ENCODE measurements around the gene PTN.

The PTN gene

GRCh38 chr7:137335814-137336213, 7.7 kb downstream of the PTN start:
- H3K9ac ChIP-seq: no peak overlapping the region
- no peaks in the 10 kb centered on the region for H4K20me1 ChIP-seq (ENCODE audit: insufficient read depth)
- no peaks in the 10 kb centered on the region for H3K4me1 ChIP-seq (ENCODE audit: low read depth, poor library complexity, severe bottlenecking)
- no peaks in the 10 kb centered on the region for H3K79me2 ChIP-seq (ENCODE audit: insufficient read depth, low read depth)
- TF ChIP-seq, protein P1, sequence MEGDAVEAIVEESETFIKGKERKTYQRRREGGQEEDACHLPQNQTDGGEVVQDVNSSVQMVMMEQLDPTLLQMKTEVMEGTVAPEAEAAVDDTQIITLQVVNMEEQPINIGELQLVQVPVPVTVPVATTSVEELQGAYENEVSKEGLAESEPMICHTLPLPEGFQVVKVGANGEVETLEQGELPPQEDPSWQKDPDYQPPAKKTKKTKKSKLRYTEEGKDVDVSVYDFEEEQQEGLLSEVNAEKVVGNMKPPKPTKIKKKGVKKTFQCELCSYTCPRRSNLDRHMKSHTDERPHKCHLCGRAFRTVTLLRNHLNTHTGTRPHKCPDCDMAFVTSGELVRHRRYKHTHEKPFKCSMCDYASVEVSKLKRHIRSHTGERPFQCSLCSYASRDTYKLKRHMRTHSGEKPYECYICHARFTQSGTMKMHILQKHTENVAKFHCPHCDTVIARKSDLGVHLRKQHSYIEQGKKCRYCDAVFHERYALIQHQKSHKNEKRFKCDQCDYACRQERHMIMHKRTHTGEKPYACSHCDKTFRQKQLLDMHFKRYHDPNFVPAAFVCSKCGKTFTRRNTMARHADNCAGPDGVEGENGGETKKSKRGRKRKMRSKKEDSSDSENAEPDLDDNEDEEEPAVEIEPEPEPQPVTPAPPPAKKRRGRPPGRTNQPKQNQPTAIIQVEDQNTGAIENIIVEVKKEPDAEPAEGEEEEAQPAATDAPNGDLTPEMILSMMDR (conservative IDR thresholded peaks at IDR 0.05; ENCODE audit: low read depth, low read length): no peak
- H2AFZ ChIP-seq (ENCODE audit: low read depth): no peak overlapping the region
- no peak overlapping the region for H3K4me3 ChIP-seq (IDR thresholded peaks at IDR 0.05; ENCODE audit: insufficient read depth, low read depth, low read length)
- H3K27ac ChIP-seq: no peak overlapping the region
- no peak overlapping the region for H3K4me2 ChIP-seq
- no peaks in the 10 kb centered on the region for H3K27me3 ChIP-seq (ENCODE audit: insufficient read depth, low read depth)
- H3K36me3 ChIP-seq (ENCODE audit: insufficient read depth): no peaks in the 10 kb centered on the region

DNA sequence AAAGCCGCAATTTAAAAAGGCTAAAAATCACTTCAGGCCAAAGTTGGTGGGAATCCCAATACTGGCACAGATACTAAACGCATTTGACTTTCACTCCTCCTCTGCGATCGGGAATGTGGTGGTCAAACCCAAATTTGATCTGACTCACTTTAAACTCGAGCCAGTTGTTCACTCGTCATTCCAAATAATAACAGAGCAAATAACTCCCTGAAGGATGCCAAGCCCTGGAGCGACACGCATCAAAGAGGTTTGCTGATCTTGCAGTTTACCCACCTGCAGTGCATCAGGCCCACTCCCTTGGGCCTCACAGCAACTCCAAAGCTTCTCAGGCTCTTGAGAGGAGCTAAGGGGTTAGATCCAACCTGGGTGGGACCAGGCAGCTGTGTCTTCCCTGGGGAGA, 12.2 kb downstream of the PTN start:
- Histone ChIP-seq H4K20me1 (ENCODE audit: insufficient read depth) (no peaks in the 10 kb centered on the region), H3K27me3 (ENCODE audit: insufficient read depth, low read depth) (no peaks in the 10 kb centered on the region), H3K36me3 (ENCODE audit: insufficient read depth) (no peaks in the 10 kb centered on the region), H3K9ac (no peak overlapping the region), H3K27ac (no peak overlapping the region), H3K4me1 (ENCODE audit: low read depth, poor library complexity, severe bottlenecking) (no peaks in the 10 kb centered on the region), H3K79me2 (ENCODE audit: insufficient read depth, low read depth) (no peaks in the 10 kb centered on the region), H2AFZ (ENCODE audit: low read depth) (no peak overlapping the region), H3K4me3 (IDR thresholded peaks at IDR 0.05; ENCODE audit: insufficient read depth, low read depth, low read length) (no peak overlapping the region), H3K4me2 (no peak overlapping the region)
- TF ChIP-seq, protein P1 (conservative IDR thresholded peaks at IDR 0.05; ENCODE audit: low read depth, low read length): no peak

- no peaks in the 10 kb centered on the region for H3K79me2 ChIP-seq (ENCODE audit: insufficient read depth, low read depth)
- H3K4me2 ChIP-seq: no peak overlapping the region
- no peaks in the 10 kb centered on the region for H3K27me3 ChIP-seq (ENCODE audit: insufficient read depth, low read depth)
- no peaks in the 10 kb centered on the region for H3K36me3 ChIP-seq (ENCODE audit: insufficient read depth)
- no peaks in the 10 kb centered on the region for H3K4me1 ChIP-seq (ENCODE audit: low read depth, poor library complexity, severe bottlenecking)
- H2AFZ ChIP-seq (ENCODE audit: low read depth): no peak overlapping the region
- H4K20me1 ChIP-seq (ENCODE audit: insufficient read depth): no peaks in the 10 kb centered on the region
- no peak overlapping the region for H3K4me3 ChIP-seq (IDR thresholded peaks at IDR 0.05; ENCODE audit: insufficient read depth, low read depth, low read length)
- H3K9ac ChIP-seq: no peak overlapping the region
- H3K27ac ChIP-seq: no peak overlapping the region
- TF ChIP-seq, protein P1 (conservative IDR thresholded peaks at IDR 0.05; ENCODE audit: low read depth, low read length): no peak
Measured at GRCh38 chr7:137329411-137329810, 14.1 kb downstream of the PTN start.

DNA sequence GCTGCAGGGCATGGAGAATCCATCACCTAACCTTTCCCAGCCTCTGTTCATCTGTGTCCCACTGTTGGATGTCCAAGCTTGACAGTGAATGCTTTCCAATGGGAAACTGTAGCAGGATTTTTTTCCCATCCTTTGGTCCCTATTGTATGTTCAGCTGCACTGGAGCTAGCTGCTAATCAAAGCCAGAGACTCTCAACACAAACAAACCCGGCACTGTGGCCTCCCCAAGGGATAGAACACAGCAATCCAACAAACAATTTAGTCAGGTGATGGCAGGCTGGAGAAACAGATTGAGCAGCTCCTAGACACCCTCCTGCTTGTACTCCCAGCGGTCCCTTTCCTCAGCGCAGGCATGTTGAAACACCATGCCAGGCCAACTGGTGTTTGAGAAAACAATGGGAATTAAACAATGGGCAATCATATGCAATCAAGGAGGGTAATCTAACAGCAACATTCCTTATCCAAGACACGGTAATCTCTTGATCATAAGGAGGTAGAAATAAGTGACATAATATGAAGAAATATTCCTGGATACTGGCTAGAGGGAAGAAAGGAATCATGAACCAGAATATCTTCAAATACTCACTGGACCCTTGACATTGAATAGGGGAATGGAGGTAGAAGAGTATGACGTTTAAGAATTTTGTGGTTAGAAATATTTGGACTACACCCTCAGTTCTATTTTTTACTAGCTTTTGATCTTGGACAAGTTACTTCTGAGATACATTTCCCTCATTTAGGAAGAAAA, 15.0 kb downstream of the PTN start:
- TF ChIP-seq, protein P1 (conservative IDR thresholded peaks at IDR 0.05; ENCODE audit: low read depth, low read length): no peak
- no peaks in the 10 kb centered on the region for H3K79me2 ChIP-seq (ENCODE audit: insufficient read depth, low read depth)
- H3K4me2 ChIP-seq: no peak overlapping the region
- H3K4me3 ChIP-seq (IDR thresholded peaks at IDR 0.05; ENCODE audit: insufficient read depth, low read depth, low read length): no peak overlapping the region
- H3K27me3 ChIP-seq (ENCODE audit: insufficient read depth, low read depth): no peaks in the 10 kb centered on the region
- no peak overlapping the region for H3K9ac ChIP-seq
- no peak overlapping the region for H2AFZ ChIP-seq (ENCODE audit: low read depth)
- H3K27ac ChIP-seq: no peak overlapping the region
- H3K4me1 ChIP-seq (ENCODE audit: low read depth, poor library complexity, severe bottlenecking): no peaks in the 10 kb centered on the region
- H3K36me3 ChIP-seq (ENCODE audit: insufficient read depth): no peaks in the 10 kb centered on the region
- no peaks in the 10 kb centered on the region for H4K20me1 ChIP-seq (ENCODE audit: insufficient read depth)

All from KMS-11 (cell line).